H54 (cell line): ENCODE results near the gene LMO4.

ENCODE experiments used
- DNase-seq: peaks from one replicate; pipeline ENCODE4 v3.0.0; 2011; ENCODE audit warnings: low spot score, mixed read lengths; ENCODE audit not compliant: insufficient read length
- FAIRE-seq: peaks from 3 replicates; lab custom pipeline; 2011; peaks lifted over from hg19 to GRCh38; lab: Jason Lieb, UNC
- POLR2A ChIP-seq: IDR thresholded peaks from 2 replicates; pipeline ENCODE4 v1.6.1; 2011; ENCODE audit warnings: low read depth, mild to moderate bottlenecking, low read length

The LMO4 gene, protein sequence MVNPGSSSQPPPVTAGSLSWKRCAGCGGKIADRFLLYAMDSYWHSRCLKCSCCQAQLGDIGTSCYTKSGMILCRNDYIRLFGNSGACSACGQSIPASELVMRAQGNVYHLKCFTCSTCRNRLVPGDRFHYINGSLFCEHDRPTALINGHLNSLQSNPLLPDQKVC

DNA sequence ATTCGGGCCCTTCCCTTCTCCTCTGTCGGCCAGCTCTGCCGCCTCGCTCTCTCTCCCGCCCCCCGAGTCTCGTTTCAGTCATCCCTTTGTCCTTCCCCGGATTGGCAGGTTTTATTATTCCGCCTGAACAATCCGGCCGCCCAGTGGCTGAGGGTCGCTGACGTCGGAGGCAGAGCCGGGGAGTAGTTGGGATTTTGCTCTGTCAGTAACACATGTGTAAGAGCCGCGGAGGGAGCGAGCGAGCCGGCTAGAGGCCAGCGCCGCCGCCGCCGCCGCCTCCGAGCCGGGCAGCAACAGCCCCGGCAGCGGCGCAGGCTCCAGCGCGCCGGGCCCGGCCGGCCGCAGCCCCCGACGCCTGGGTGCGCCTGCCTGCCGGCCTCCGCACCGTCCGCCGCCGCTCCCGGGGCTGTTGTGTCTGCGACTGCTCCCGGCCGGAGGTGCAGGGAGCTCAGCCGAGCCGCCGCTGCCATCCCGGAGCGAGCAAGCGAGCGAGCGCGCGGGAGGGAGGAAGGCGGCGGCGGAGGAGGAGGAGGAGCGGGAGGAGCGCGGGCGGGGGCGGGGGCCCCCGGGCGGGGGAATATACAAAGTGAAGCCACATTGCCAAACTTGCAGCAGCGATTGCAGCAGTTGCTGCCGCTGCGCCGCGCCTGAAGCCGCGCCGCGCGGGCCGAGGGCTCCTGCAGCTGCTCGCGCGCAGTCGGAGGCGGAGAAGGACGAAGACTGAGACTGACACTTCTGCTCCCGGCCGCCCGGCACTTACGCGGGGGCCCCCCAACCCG, at the start of gene LMO4:
TSS of gene LMO4 (plus strand) at position 609 of the 779 bp plus-strand sequence. CDS start 3,136 bp downstream, outside the sequence.
- TF ChIP-seq POLR2A = peak; percentile 86
- DNase-seq (peak; percentile 92), FAIRE-seq (peak; percentile 75)

DNA sequence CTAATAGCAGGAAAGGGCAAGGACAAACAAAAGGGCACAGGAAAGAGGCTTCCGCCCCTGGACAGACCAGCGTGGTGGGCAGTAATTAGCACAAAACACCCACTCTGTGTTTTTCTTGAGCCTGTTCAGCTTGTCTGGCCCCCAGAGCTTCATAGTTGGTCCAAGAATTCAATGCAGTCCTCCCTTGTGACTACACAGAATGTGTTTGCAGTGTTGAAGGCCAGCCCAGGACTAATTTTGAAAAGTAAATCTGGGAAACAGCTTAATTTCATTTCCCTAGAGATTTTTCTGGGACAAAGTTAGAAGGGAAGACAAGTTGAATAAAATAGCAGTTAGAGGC, 49.2 kb upstream of the LMO4 start:
- no peak for DNase-seq
- no peak for FAIRE-seq
- TF ChIP-seq POLR2A = no peak

DNA sequence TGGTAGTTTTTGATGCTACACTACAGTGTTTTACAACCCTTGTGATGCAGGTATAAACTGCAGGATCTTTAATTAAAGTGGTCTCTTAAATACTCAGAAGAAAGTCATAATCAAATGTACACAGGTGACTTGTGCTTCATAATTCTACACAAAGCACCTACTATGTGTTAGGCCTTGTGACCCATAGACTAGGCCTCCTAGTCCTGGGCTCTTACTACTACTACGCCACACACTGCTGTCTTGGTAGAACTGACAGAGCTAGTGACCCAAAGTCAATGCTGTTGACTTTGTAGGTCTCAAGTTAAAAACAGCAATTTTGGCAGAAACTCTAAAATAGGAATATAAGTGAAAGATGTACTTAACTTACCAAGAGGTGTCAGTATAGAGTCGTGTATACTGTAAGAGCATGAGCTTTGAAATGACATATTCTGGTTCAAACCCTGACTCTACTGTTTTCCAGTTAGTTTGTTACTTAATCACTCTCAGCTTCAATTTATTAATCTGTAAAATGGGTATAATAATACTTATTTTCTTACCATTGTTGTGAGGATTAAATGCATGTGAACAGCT, 48.6 kb upstream of the LMO4 start:
- FAIRE-seq (no peak), DNase-seq (no peak)
- no peak for TF ChIP-seq POLR2A

DNA sequence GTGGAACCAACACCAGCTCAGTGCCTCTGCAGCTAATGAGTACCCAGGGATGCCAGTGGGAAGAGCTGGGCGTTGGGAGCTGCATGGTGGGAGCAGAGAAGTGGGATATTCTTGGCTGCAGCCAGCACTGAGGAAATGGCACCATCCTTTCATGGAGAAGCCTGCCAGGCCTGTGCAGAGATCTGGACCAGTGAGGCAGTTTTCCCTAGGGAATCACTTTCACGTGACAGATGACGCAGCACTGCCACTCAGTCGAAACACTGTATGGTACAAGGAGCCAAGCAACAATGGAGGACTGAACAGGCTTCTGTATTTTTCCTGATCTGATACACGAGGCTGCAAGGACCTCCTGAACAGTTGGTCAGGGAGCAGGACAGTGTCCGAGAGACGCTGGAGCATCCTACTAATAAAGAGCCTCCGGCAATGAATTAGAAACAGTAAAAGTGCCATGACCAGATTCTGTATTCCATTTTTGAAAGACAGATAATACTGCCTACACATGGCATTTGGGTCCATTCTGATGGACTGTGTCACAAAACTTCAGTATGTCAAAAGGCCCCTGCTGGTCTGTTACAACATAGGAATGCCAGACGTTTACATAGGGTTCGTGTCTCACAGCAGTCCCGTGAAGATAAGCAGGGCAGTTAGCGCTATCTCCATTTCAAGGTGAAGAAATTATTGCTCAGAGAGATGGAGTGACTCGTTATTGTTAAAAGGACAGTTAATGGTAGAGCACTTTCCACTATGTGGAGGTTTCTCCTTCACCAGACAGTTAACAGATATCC, 44.0 kb upstream of the LMO4 start:
- FAIRE-seq (no peak), DNase-seq (no peak)
- no peak for TF ChIP-seq POLR2A

DNA sequence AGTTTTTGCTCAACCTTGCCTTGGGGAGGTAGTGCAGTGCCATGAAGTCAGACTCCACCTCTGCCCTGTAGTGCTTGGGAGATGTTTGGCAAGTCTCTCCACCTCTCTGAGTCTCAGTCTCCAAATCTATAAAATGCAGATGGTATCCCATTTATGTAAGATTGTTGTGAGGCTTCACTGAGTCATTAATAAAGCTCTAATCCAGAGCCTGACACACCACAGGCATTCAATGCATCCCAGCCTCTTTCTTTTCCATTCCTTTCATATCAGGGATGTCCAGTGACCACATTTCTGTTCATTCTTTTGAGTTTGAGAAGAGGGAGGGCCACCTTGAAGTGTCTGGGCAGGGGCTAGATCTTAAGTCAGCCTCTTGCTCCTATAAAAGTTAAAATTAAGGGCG, 37.6 kb upstream of the LMO4 start:
- no peak for FAIRE-seq
- DNase-seq = no peak
- no peak for TF ChIP-seq POLR2A

DNA sequence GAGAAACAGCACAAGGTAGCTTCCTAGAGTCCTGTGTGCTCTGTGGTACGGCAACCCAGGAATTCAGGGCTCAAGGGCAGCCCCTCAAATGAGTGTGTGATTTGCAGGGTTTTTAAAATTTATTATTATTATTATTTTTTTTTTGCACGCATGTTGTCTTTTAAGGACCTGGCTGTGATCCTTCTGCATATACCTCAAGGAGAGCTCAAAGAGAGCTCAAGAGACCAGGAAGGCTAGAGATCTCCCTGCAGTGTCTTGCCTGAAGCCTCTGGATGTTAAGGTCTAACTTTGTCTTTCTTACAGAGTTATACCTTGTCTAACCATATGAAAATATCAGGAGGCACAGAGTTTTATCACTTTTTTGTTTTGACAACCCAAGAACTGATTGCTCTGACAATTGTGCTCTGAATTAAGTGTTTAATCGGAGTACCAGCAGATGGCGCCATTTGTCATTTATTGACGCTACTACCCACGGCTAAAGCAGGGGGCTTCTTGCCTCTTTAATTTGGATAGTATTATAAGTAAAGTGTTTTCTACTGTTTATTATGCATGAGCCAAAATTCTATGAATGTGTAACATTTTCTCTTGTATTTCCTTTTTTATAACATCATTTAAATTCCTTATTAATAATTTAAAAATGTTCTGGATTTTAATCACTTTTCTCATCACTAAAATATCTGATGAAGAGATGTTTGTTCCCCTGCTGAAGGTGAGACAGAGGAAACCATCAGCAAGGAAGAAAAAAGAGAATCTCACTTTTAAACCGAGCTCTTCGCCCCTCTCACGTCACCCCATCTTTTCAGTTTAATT, 35.8 kb upstream of the LMO4 start:
- FAIRE-seq = peak; percentile 30
- no peak for TF ChIP-seq POLR2A
- DNase-seq = peak; percentile 14

DNA sequence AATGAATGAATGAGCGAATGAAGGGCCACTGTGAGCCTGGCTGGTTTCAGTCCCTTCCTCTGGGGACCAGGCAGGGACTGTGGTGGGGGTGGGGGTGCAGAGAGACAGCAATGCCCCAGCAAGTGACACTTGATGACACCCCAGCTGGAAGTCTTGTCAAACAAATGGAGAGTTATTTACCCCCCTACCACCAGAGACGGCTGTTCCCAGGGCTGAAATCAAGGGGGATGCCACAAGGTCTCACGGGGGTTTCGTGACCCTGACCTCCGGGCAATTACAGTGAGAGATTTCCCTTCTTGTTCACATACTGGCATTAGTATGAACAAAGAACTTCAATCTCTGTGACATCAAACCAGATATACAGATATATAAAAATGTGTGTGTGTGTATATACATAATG, 34.0 kb upstream of the LMO4 start:
- FAIRE-seq (no peak), DNase-seq (no peak)
- no peak for TF ChIP-seq POLR2A

DNA sequence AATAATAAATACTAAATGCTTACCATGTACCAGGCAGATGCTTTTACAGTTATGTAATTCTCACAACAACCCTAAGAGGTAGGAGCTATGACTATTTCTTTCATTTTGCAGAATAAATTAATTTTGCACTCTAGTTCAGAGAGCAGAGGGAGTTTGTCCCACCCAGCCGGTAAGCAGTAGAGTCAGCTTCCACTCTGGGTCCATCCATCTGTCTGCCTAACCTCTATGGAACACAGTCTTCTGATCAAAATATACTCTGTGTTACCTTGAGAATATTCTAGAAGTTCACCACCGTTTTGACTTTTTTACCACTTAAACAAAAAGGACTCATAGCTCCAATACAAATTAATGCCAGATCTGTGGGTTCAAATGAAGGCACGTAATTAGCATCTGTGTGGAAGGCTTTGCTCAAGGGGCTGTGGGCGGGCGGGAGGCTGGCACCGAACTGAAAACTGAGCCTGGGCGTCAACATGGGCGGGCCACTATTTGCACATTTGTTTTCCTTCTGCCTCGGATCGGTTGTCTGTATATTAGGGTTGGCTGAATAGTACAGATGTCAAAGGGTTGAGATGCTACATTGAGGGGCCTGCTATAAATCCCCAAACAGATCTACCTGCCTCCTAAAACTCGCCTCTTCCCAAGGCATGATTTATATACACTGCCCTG, 33.1 kb upstream of the LMO4 start:
- no peak for DNase-seq
- FAIRE-seq = no peak
- no peak for TF ChIP-seq POLR2A

DNA sequence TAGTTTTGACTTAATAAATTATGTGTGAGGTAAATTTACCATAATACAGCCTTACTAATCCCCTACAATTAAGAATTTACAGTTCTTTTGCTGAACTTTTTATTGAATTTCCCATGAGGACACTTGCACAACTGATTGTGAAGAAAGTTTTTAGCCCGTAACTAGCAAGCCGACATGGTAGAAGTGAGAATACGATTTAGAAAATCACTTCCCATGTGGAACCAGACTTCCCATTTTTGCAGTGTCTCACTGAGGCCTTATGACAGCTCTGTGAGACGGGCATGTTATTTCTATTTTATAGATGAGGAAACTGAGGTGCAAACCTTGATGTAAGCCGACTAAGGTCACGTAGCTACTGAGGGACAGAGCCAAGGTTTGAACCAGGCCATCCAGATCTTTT, 32.5 kb upstream of the LMO4 start:
- TF ChIP-seq POLR2A = no peak
- DNase-seq (no peak), FAIRE-seq (no peak)

DNA sequence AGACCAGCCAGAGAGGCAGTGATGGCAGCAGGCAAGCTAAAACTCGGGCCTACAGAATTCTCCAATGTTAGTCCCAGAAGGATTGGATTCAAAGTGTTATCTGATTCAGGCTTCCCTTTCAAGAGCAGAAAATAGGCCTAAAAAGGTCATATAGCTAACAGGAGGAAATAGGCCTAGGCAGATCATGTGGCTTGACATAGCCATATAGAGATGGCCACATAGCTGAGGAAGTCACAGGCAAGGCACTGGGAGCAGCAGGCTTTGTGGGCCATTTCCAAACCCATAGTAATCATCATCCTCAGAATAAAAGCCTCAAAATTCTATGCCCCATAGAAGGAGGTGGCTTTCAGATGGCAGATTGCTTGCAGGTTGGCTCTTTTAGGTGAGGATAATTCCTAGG, 29.0 kb upstream of the LMO4 start:
- no peak for TF ChIP-seq POLR2A
- DNase-seq = no peak
- FAIRE-seq = no peak

DNA sequence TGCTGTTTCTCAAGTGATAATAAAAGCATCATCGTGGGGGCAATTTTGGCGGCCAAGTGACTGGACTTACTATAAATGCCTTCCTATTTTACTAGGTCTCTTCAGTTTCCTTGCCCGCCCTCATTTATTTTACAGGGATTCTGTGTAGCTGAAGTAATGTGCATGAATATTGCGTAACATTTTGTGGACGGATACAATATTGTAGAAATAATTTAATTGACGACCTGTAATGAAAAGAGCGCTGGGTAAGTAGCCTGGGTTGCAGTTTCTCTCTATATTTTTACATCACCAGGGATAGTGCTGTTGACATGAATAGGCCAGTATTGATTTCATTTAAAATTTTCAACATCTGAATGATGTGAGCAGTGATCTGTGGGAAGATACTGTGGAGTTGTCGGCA, 28.1 kb upstream of the LMO4 start:
- TF ChIP-seq POLR2A = no peak
- DNase-seq (no peak), FAIRE-seq (no peak)

DNA sequence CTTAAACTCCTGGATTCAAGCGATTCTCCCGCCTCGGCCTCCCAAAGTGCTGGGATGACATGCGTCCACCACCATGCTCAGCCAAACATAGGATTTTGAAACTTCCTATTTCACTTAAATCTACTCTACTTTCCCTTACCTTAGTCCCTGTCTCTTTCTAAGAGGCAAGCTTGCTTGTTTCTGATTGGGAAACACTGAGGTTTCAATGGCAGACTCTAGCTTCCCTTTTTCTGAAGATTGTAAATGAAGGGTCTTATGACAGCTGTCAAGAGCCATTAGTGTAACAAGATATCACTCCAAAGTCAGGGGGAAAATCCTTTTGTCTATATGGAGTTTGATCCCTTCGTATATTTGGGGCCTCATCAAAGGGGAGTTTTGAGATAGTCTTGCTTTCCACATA, 23.5 kb upstream of the LMO4 start:
- TF ChIP-seq POLR2A = no peak
- DNase-seq (no peak), FAIRE-seq (no peak)

DNA sequence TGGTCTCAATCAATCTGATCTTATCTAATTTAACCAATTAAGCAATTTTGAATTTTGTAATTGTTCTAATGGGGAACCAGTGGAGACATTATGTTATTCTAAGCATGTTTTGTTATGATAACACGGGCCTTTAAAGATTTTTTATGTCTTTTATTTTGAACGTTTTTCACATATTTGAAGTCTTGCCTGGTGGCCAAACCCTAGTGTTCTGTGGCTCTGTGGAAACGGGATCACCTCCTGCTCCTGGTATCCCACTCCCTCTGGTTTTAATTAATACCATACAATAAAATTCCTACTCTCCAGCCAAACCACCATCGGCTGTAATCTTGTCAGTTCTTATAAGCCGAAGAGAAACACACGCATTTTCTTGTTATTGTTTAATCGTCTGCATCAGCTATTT, 22.9 kb upstream of the LMO4 start:
- no peak for TF ChIP-seq POLR2A
- no peak for FAIRE-seq
- no peak for DNase-seq
